ENCODE results near the gene RALGDS. TPM values are rescaled to one million over a fixed set of nuclear protein-coding genes. Genes with fewer than 3 reads are reported as not detected.

Gene RALGDS
- total and polyA plus RNA-seq, 9 donors: 26.2 to 139 (median 48.8) TPM

GRCh38 chr9:133167769-133168168, 46.7 kb upstream of the RALGDS start:
- WGBS, 3 donors: 74 to 83% (median 79%) methylated on average over 3 of the region's 3 CpGs
- Histone ChIP-seq H3K4me3 (no peak overlapping the region), H3K36me3 (no peaks in the 10 kb centered on the region), H3K27me3 (no peaks in the 10 kb centered on the region), H3K9me3 (no peaks in the 10 kb centered on the region), H3K4me1 (ENCODE audit: insufficient read depth) (peaks cover 4% of the 10 kb centered on the region), H3K27ac (no peak overlapping the region)
- no peak for TF ChIP-seq POLR2A (IDR thresholded peaks at IDR 0.05)
- TF ChIP-seq EP300 (IDR thresholded peaks at IDR 0.05): no peak
- TF ChIP-seq CTCF (IDR thresholded peaks at IDR 0.05): no peak
- peak in 1 of 5 donors; percentile 22 for DNase-seq
- intact Hi-C loops (cut with DNase I): no loop called here

DNA sequence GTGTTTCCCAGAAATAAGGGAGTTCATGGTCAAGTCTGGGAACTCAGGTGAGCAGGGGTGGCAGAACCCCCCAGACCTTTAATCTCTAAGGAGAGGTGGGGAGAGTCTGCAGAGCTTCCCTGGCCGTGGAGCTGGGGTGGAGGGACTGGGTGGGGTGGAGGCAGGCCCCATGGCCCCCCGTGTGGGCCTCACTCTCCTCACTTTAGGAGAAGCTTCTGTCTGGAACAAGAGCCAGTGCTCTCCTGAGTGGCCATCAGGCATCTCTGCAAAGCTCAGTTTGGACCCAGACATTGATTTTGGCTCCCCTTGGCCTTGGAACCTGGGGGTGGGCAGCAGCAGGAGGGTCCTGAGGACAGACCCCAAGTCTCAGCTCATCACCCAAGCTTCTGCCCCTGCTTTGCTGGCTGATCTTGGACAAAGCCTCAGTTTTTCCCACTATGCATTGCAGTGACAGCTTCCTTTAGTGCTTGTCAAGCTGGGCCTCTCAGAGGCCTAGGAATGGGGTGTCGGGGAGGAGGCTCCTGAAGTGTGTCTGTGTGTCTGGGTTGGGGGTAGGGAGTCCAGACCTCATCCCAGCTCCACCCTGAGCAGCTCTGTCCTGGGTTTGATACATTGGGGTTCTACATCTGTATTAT, 46.2 kb upstream of the RALGDS start:
- no peaks in the 10 kb centered on the region for H3K27me3 ChIP-seq
- no peak overlapping the region for H3K4me3 ChIP-seq
- no peak overlapping the region for H3K27ac ChIP-seq
- peaks cover 5% of the 10 kb centered on the region for H3K4me1 ChIP-seq (ENCODE audit: insufficient read depth)
- WGBS, 3 donors: 84 to 89% (median 88%) methylated on average over 3 of the region's 3 CpGs
- H3K9me3 ChIP-seq: no peaks in the 10 kb centered on the region
- peak in 1 of 5 donors; percentile 19 for DNase-seq
- TF ChIP-seq POLR2A (IDR thresholded peaks at IDR 0.05): no peak
- TF ChIP-seq EP300 (IDR thresholded peaks at IDR 0.05): no peak
- no peak for TF ChIP-seq CTCF (IDR thresholded peaks at IDR 0.05)
- no peaks in the 10 kb centered on the region for H3K36me3 ChIP-seq
- intact Hi-C loops (cut with DNase I): no loop called here

- peak in 2 of 5 donors; percentile 13 to 35 for DNase-seq
- Histone ChIP-seq H3K9me3 (no peaks in the 10 kb centered on the region), H3K27ac (no peak overlapping the region), H3K36me3 (no peaks in the 10 kb centered on the region), H3K4me1 (ENCODE audit: insufficient read depth) (peaks cover 5% of the 10 kb centered on the region), H3K4me3 (no peak overlapping the region), H3K27me3 (no peaks in the 10 kb centered on the region)
- 81 to 85% (median 84%) methylated on average over 17 of the region's 17 CpGs for WGBS, 3 donors
- intact Hi-C loops (cut with DNase I): no loop called here
- TF ChIP-seq CTCF (IDR thresholded peaks at IDR 0.05): no peak
- TF ChIP-seq EP300 (IDR thresholded peaks at IDR 0.05): no peak
- TF ChIP-seq POLR2A (IDR thresholded peaks at IDR 0.05): no peak
Measured at GRCh38 chr9:133166392-133166791, 45.4 kb upstream of the RALGDS start.

- TF ChIP-seq EP300 (IDR thresholded peaks at IDR 0.05) (no peak), CTCF (IDR thresholded peaks at IDR 0.05) (no peak), POLR2A (IDR thresholded peaks at IDR 0.05) (no peak)
- Histone ChIP-seq H3K9me3 (no peaks in the 10 kb centered on the region), H3K27me3 (no peaks in the 10 kb centered on the region), H3K27ac (no peak overlapping the region), H3K4me3 (no peak overlapping the region), H3K4me1 (ENCODE audit: insufficient read depth) (peaks cover 5% of the 10 kb centered on the region), H3K36me3 (no peaks in the 10 kb centered on the region)
- intact Hi-C loops (cut with DNase I): no loop called here
- DNase-seq: no peak
- 93 to 98% (median 96%) methylated on average over 2 of the region's 2 CpGs for WGBS, 3 donors
Measured at GRCh38 chr9:133165452-133165730, 44.4 kb upstream of the RALGDS start.
